ENCODE results near the gene TBC1D5.
"Not testable (repeated sequence)": the region's sequence is repeated elsewhere in the genome, so short reads cannot be mapped to it uniquely, and the experiment has no call there.

The TBC1D5 gene, protein sequence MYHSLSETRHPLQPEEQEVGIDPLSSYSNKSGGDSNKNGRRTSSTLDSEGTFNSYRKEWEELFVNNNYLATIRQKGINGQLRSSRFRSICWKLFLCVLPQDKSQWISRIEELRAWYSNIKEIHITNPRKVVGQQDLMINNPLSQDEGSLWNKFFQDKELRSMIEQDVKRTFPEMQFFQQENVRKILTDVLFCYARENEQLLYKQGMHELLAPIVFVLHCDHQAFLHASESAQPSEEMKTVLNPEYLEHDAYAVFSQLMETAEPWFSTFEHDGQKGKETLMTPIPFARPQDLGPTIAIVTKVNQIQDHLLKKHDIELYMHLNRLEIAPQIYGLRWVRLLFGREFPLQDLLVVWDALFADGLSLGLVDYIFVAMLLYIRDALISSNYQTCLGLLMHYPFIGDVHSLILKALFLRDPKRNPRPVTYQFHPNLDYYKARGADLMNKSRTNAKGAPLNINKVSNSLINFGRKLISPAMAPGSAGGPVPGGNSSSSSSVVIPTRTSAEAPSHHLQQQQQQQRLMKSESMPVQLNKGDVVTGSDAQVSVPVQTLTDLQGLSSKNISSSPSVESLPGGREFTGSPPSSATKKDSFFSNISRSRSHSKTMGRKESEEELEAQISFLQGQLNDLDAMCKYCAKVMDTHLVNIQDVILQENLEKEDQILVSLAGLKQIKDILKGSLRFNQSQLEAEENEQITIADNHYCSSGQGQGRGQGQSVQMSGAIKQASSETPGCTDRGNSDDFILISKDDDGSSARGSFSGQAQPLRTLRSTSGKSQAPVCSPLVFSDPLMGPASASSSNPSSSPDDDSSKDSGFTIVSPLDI

DNA sequence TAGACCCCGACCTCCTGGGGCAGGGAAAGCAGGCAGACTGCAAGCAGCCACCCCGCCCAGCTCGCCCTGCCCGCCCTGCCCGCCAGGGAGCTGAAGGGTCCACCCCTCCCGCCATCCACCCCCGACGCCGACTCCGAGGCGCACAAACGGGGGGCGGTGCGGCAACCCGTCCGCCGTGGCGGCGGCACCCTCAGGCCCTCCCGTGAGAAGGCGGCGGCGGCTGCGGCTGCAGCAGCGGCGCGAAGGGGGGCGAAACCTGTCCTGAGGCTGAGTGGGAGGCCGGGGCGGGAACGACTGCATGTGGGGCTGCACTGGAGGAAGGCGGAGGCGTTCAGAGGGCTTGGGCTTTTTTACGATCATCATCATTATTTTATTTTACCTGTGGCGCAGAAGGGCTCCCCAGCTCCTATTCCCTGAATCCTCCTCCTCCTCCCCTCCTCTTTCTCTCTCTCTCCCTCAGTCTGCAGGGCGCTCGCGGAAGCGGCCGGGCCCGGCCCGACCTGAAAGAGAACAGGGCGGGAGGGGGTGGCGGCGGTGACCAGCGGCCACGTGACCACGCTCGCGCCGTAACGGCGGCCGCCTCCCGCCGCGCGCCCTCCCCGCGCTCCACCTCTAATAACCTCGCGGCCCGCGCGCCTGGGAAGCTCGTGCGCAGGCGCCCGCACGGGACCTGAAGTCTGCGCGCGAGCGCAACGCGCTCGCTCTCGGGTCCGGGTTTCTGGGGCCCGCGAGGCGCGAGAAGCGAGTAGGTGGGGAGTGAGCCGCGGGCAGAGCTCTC lies at the start of gene TBC1D5:
Gene TBC1D5 (minus strand): TSS at position 530 of the 778 bp plus-strand sequence. CDS start 234,061 bp downstream, outside the sequence.
- peak; percentile 88 for DNase-seq

DNA sequence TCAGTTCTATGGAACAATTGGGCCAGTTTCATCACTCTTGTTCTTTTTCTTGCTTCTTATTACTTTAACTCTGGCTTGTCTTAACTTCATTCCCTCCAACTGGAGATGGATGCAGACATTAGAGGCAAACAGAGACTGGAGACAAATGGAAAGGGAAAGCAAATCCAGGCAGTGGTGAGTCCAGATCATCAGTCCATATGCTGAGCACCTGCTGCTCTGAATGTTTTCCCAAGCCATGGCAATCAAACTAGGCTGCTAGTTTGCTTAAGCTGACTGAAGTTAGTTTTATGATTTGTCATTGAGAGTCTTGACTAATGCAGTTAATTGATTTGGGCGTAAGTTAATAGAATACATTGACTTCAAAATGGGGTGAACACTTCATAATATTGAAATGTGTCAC lies 41.0 kb upstream of the TBC1D5 start:
- DNase-seq, result no peak

DNA sequence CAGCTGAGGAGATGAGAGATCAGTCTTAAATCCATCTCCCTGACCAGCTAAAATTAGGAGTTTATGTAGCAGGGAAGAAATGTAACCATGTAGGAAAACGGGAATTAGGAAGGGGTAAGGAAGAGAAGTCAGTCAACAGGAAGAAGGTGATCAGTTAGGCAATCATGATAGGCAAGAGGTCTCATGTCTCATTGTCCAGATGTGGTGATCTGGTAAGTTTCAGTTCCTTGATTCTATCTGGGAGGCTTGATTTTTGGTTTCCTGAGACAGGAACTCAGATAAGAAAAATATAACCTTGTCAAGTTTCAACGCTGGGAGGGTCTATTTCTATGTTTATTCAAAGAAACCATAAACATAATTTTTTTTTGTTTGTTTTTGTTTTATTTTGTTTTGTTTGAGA lies 40.3 kb upstream of the TBC1D5 start:
- DNase-seq, result no peak

DNA sequence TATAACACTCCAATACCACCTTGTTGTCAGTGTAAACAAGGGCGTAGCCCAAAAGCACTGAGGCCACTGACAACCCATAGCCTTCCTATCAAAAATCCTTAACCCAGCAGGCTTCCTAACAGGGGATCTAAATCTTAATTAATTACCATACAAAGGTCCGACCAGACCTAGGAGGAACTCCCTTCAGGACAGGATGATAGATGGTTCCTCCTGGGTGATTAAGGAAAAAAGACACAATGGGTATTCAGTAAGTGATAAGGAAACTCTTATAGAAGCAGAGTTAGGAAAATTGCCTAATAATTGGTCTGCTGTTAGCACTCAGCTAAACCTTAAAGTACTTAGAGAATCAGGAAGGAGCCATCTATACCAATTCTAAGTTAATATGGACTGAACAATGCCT lies 37.9 kb upstream of the TBC1D5 start:
- not testable (repeated sequence) for DNase-seq

DNA sequence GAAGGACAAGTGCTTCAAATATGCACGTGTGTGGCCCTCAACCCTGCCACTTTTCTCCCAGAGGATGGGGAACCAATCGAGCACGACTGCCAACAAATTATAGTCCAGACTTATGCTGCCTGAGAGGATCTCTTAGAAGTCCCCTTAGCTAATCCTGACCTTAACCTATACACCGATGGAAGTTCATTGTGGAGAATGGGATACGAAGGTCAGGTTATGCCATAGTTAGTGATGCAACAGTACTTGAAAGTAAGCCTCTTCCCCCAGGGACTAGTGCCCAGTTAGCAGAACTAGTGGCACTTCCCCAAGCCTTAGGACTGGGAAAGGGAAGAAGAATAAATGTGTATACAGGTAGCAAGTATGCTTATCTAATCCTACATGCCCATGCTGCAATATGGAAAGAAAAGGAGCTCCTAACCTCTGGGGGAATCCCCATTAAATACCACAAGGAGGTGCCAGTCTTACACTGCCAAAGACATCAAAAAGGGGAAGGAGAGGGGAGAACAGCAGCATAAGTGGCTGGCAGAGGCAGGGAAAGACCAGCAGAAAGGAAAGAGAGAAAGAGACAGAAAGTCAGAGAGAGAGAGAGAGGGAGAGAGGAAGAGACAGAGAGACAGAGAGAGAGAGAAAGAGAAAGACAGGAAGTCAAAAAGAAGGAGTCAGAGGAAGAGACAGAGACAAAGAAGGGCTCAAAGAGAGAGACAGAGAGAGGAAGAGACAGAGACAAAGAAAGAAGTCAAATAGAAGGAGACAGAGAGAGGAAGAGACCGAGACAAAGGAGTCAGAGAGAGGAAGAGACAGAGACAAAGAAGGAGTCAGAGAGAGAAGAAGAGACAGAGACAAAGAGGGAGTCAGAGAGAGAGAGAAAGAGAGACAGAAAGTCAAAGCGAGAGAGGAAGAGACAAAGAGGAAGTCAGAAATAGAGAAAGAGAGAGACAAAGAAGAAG lies 37.1 kb upstream of the TBC1D5 start:
- not testable (repeated sequence) for DNase-seq

DNA sequence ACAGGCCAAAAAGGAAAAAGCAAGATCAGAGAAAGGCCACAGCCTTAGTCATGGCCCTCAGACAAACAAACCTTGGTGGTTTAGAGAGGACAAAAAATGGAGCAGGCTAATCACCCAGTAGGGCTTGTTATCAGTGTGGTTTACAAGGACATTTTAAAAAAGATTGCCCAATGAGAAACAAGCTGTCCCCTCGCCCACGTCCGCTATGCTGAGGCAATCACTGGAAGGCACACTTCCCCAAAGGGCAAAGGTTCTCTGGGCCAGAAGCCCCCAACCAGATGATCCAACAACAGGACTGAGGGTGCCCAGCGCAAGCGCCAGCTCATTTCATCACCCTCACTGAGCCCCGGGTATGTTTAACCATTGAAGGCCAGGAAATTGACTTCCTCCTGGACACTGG lies 34.9 kb upstream of the TBC1D5 start:
- not testable (repeated sequence) for DNase-seq

DNA sequence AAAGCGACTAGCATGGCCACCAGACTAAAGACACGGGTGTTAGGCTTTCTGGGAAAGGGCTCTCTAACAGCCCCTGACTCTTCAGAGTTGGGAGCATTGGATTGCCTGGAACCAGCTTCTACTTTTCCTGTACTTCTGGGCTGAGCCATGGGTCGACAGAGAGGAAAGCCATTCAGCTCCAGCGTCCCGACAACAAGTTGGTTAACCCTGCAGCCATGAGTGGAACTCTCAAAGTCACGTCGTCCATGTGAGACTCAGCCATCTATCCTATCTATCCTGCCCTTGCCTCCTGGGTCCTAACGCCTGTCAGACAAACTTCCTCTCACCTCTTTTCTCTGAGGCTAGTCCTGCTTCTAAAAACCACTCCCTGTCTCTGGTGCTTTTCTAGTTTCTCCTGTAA lies 32.6 kb upstream of the TBC1D5 start:
- DNase-seq, result no peak

DNA sequence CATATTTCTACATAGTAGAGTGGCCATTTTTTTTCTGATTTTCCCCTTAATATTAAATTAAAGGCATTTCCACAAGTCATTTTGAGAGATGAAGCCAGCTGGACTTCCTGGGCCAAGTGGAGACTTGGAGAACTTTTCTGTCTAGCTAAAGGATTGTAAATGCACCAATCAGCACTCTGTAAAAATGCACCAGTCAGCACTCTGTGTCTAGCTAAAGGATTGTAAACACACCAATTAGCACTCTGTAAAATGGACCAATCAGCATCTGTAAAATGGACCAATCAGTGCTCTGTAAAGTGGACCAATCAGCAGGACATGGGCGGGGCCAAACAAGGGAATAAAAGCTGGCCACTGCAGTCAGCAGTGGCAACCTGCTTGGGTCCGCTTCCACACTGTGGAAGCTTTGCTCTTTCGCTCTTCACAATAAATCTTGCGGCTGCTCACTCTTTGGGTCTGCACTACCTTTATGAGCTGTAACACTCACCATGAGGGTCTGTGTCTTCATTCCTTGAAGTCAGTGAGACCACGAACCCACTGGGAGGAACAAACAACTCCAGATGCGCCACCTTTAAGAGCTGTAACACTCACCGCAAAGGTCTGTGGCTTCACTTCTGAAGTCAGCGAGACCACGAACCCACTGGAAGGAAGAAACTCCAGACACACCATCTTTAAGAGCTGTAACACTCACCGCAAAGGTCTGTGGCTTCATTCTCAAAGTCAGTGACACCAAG lies 31.9 kb upstream of the TBC1D5 start:
- DNase-seq, result not testable (repeated sequence)

DNA sequence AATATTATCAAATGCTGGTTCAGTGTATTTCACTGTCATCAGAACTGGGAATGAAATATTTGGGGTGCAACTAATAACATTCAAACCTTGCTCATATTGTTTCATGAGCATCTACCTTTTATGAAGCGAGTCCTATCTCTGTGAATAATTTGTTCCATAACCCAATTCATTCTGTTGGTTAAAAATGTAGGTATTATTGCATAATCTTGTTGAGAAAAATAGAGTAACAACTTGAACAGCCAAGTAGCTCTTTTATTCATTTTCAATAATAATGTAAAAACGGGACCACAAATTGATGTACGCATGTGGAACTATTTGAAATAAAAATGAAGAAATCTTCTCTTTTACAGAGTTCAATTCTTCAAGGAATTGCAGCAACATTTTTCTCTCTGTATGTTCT lies 30.1 kb upstream of the TBC1D5 start:
- DNase-seq, result no peak

DNA sequence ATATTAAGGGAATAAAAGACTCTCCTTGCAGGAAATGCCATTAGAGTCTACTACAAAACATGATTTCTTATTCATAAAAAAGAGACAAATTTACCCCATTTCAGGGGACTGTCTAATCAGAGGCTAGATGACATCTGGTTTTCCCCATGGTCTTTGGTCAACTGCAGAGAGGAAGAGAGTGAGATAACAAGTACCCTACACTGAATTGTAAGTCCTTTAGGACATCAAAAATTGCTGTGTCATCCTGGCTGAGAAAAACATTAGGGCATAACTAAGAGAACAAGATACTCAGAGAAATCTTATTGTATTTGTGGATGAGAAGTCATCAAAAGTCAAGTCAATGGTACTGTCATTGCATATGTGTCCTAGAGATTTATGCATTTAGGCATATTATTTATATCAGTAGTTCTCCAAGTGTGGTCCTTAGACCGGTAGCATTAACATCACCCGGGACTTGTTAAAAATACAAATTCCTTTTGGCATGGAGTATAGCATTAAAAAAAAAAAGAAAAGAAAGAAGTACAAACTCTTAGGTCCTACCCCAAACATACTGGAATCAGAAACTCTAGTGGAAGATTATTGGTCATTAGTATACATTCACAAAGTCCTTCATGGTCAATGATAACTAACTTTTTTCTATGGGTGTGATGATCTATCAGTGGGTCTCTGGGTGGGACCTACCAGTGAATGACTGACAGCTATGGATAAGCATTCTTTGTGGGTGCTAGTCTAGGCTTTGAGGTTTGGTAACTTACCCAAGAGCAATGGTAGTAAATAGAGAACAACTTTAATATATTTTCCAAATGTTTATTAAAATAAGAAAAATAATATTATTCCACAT lies 29.0 kb upstream of the TBC1D5 start:
- no peak for DNase-seq

DNA sequence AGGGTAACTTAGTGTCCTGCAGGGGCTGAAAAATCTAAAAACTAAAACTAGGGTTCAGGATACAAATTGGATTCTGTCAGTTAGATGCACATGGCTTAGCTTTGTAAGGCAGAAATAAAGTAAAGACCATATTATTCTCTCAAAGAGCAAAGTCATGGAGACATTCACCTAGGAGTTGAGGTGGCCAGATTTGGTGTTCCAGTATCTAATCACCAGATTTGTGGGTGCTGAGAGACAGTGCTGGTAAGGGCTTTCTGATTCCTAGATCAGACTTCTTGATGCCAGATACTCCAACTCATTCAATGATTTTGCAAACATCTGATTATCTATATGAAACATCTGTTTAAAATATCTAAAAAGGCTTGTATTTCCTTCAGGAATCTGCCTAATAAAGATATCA lies 28.3 kb upstream of the TBC1D5 start:
- DNase-seq, result no peak

DNA sequence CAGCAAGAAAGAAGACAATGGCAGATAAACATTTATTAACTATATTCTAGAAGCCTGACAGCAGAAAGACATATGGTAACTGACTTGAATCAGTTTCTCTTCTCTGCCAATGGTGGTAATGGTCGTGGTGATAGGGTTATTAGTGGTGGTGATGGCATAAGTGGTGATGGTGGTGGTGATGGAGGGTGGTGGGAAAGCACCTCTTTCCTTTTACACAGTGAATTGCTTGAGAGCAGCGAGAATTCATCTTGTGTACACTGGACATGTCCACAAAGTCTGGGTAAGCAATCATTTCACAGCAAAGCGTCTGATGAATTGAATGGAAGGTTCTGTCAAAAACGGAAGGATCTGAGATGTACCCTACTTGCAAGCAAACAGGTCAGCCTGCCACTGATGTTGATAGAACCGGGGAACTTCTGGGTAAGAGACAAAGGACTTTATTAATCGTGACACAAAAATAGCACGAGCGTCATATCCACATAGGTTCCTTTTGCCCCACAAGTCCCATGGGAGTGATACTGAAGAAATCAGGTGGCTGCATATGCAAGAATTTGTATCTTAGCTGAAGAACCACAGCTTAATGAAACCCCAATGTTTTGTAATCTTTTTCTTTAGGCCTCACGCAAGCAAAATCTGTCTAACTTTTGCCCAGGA lies 23.5 kb upstream of the TBC1D5 start:
- no peak for DNase-seq

DNA sequence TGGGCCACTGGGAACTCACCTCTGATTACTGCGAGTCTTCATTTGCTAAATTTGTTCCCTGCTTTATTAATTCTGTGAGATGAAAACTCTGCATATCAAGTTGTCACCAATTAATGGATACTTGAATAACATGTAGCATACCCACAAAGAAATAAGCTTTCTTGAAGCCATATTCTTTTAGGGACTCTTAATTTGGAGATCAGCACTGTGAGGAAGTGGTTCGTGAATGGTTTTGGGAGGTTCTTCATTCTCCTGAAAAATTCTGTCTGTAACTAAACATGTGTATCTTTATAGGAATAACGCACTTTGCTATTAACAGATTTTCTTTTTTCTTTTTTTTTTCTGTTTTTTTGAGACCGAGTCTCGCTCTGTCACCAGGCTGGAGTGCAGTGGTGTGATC lies 19.1 kb upstream of the TBC1D5 start:
- no peak for DNase-seq

DNA sequence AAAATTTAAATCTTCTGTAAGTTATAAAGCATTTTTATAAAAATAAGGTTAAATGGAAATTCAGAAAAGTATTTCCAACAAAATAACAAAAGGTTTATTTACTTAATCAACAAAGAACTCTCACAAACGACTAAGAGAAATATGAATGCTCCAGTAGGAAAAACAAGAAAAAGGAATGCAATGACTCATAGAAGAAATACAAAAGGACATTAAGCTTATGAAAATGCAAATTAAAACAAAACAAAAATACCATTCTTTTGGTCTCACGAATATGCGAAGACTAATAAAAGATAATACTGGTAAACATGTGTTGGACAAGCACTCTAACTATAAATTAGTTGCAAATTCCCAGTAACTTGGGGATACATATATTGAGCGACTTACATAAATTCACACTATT lies 17.5 kb upstream of the TBC1D5 start:
- DNase-seq, result no peak

DNA sequence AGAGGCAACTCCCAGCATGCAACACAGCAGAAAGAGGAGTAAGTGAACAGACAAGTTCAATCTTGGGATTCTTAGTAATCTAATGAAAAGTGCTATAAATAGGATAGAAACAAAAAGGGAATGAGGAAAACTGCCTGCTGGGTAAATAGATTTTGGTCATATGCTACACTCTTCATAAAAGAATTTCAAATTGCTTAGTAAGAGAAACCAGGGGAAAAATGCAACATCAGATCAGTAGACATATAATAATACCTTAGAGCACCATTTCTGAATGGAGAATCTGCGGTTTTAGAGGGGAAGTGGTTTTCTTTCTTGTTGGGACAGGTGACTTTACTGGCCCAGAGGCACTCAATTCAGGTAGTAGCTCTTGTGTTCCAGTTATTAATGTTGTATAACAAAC lies 13.4 kb upstream of the TBC1D5 start:
- DNase-seq, result no peak

DNA sequence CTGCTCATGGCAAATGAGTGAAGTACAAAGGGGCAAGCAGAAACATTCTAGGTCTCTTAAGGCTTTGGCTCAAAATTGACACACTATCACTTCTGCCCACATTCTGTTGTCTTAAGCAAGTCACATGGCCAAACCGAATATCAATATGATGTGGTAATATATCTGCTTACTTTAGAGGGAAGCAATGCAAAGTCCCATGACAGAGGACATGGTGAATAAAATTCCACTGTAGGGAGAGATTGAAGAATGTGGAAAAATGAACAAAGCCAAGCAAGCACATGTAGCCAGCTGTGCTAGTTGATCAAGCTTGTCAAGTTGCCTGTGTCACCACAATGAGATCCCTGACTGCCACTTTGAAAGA lies 11.2 kb upstream of the TBC1D5 start:
- DNase-seq, result no peak

DNA sequence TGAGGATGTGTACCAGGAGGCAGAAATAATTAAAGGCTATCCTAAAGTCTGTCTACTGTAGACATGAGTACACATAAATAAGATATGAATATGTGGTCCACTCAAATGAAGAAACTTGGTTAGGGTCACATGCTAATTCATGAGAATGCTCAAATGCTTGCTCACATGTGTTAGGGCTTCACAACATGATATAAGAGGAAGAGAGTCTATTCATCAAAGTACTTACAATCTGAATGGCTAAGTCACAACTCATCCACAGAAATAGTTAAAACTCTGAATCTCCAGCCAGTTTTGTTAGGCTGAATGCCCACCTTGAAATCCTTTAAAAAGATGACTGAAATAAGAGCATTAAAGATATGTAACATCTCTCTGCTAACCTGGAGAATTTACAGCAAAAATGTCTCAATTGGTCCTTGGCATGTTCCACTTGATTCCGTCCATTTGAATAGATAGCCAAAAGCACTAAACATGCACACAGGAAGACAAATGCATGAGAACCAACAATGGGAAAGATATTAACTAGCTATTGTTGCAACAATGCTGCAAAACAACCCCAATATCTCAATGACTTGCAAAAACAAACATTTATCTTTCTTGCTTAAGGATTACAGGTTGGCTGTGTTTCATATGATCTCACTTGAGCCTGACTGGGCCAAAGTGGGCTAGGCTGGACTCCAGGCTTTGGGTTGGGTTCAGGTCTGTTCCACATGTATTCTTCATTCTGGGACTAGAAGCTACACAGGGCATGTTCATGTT lies 10.6 kb upstream of the TBC1D5 start:
- no peak for DNase-seq

DNA sequence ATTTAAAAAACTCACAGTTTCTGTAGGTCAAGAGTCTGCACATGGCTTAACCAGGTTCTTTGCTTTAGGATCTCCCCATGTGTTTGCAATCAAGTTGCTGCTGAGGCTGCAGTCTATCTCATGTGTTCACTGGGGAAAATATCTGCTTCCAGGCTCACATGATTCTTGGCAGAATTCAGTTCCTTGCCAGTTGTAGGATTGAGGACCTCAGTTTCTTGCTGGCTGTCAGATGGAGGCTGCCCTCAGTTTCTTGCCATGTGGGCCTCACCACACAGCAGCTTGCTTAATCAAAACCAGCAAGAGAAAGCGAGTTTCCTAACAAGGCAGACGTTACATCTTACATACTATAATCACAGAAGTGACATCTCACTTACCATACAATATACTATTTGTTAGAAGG lies 10.0 kb upstream of the TBC1D5 start:
- no peak for DNase-seq

DNA sequence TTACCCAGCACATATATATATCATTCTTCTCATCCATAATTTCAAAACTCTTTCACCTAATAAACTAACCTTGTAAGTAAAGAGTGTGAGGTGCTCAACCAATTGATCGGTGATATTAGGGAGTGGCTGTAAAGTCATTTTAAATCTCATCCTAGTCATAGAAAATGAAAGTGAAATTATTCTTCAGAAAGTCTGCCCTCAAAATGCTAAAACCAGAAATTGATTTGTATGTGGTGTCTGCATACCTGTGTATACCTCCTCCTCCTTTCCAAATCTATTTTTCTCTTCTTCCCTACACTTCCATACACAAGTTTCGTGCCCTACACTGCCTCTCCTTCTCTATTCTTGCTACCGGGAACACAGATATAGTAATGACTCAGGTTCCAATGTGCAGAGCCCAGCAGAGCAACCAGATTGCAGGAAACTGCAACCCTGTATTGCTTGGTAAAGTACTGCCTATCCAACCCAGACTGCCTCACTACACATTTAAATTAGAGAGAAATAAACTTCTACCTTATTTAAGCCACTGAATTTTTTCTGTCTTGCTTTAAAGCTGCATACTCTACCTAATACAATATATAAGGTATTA lies 7.4 kb upstream of the TBC1D5 start:
- DNase-seq, result no peak
